GM18951 (cell line): Measurements from ENCODE around the gene SMARCA1.

Experiments used
- POLR2A ChIP-seq: IDR thresholded peaks from 4 replicates; pipeline ENCODE4 v1.6.1; 2011; ENCODE audit warnings: mild to moderate bottlenecking; ENCODE audit not compliant: insufficient read length, insufficient read depth; ENCODE audit errors: extremely low read depth
- in situ Hi-C: fragments of 300-500 bp; cut with MboI; formaldehyde crosslinking; loops from one replicate; pipeline ENCODE4 v1.12.0; 2022; ENCODE audit warnings: low sequenced_read_pairs, mixed read lengths, inconsistent platforms; ENCODE audit not compliant: unreplicated experiment

SMARCA1 gene

DNA sequence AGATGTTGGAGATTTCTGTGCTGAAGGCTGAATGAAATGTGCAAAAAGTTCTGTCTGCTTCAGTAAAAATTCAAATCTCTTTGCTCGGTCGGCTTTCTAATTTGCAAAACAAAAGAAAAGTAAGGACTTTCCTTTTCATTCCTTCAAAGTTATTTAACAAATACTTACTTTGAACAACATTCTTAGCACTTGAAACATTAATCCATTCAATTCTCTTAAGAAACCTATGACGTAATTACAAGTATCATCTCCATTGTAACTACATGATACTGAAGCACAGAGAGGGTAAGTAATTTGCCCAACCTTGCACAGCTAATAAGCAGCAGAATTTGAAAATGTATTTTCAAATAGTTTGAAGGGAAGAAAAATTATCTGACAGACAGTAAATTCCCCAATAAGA lies 6.9 kb downstream of the SMARCA1 start:
- in situ Hi-C loops: no loop called here
- TF ChIP-seq POLR2A: no peak

DNA sequence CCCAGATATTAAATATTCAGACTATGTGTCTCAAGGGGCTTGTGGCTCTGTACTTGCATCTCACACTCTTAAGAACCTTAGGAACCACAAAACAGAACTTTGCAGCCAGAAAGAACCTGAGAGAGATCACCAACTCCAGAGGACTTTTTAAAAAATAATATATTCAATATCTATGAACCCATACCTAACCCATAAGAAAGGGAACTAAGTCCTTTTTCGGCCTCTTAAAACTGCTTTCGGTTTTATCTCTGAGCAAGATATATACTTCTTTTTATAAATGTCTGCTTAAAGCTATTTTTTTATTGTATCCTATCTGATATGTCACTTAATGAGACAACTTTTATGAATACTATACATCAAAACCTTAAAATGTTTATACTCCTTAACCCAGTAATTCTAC lies 10.9 kb downstream of the SMARCA1 start:
- no peak for TF ChIP-seq POLR2A
- in situ Hi-C loops: no loop called here

DNA sequence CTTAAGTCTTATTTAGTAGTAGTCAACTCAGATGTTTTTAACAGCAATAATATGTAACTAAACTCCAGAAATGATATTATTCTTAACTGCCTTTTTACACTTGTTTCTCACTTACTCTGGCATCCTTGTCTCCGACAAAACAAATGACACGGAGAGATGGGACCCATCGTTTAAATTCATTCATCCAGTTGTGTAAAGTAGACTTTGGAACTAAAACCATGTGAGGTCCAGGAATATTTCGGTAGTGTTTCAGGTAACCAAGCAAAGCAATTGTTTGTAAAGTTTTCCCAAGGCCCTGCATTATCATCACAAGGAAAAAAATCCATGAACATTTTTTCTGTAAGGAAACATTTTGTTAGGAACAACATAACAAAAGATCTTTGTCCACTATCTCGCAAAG lies 11.6 kb downstream of the SMARCA1 start:
- in situ Hi-C loops: no loop called here
- no peak for TF ChIP-seq POLR2A

DNA sequence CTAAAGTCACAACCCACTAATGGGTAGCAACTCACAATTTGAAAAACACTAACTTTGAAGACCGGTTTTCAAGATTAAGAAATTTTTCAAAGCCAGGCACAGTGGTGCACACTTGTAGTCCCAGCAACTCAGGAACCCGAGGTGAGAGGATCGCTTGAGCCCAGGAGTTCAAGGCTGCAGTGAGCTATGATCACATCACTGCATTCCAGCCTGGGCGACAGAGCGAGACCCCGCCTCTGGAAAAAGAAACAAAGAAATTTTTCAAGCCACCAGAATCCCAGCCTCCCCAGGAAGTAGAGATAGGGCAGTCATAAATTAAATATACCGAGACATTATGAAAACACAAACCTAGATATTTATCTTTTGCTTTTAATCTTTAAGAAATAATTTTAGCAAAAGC lies 13.0 kb downstream of the SMARCA1 start:
- TF ChIP-seq POLR2A: no peak
- in situ Hi-C loops: no loop called here

DNA sequence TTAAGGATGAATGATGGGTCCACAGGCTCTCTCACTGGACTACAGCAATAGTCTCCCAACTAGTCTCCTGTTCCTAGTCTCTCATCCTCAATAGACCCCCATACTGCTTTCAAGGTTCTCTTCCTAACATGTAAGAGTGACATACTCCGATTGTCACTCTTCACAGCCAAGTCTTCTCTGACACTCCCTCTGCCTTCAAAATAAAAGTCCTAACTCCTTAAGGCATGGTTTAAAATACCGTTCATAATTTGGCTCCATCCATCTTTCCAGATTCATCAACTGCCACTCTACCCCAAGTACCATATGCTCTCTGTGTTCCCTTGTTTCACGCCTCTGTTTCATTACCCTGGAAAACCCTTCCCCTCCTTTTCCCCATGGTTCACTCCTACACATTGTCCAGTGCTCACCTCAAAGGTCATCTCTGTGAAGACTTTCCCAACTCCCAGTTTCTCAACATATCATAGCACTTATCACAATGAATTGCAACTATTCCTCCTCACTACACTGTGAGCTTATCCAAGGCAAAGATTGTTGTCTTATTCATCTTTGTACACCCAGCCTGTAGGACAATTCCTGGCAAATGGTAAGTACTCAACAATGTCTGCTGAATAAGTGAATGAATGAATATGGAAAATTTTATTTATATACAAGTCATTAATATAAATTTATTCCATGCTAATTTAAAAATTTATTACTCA lies 26.0 kb downstream of the SMARCA1 start:
- in situ Hi-C loops: no loop called here
- no peak for TF ChIP-seq POLR2A

DNA sequence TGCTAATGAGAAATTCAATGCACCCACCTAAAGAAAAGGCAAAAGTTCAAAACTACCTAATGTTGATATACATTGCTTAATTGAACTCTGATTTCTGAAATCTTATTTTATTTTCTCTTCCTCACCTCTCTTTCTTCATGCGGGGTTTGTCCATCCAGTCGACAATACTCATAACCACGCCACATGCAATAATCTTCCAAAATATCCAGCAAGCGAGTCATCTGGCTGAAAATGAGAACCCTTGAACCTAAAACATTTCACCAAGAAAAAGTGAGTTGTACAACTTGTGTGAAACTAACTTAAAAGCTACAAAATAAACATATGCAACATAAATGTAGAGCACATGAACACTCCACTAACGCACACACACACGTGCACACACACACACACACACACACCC lies 26.7 kb downstream of the SMARCA1 start:
- TF ChIP-seq POLR2A: no peak
- in situ Hi-C loops: no loop called here

DNA sequence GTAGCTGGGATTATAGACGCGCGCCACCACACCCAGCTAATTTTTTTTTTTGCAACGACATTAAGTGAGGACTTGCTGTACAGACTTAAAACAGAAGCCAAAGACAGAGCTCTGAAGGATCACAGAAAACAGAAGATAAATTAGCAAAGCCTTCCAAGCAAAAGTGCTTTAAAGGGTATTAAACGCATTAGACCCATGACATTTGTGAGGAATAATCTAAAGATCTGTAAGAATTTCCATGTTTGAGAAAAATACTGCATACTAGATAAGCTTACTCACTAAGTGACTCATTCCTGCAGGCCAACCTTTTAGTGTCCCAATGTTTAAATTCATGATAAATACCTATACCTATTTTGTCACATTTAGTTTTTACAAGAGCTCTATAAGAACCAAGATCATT lies 27.4 kb downstream of the SMARCA1 start:
- in situ Hi-C loops: no loop called here
- no peak for TF ChIP-seq POLR2A

DNA sequence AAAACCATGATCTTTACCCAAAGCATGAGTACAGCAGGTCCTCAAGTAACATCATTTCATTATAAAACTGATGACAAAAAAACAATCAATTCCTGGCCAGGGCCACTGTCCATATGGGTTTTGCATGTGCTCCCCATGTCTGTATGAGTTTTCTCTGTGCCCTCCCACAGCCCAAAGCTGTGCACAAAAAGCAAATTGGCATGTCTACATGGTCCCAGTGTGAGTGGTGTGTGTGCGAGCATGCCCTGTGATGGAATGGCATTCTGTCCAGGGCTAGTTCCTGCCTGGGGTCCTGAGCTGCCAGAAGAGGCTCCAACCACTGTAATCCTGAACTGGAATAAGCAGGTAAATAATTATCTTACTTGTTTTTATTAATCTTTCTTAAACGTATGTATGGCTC lies 28.4 kb downstream of the SMARCA1 start:
- TF ChIP-seq POLR2A: no peak
- in situ Hi-C loops: no loop called here

DNA sequence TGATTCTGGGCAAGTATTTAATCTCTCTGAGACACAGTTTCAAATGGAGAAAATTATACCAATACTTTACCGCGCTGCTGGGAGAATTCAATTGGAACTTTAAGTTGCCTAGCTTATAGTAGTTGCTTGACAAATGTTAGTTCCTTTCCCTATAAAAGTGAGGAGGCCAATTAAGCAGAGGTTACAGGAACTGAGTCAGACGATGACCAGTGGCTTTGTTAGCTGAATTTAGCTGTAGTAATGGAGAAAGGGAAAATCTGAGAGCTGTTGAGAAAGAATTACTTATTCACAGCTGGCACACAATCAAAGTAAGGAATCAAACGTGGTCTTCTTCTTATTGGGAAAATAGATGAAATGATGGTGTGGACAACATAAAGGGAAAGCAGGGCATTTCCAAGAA lies 29.6 kb downstream of the SMARCA1 start:
- in situ Hi-C loops: no loop called here
- TF ChIP-seq POLR2A: no peak

DNA sequence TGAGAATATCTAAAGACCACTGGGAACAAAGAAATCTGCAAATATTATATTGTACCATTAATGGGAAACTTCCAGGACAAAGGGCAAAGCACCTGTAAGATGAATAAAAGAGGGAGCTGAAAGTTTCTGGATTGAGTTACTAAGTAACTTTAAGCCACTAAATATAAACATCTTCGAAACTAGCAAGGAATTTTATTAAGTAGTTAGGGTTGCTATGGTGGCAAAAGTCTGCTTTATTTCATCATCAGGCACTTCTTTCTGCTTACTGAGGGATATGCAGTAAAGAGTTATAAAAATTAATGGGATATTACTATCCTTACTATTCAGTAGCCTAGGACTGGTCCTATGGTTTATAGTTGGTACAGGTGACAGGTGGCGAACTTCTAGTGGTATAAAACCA lies 33.0 kb downstream of the SMARCA1 start:
- no peak for TF ChIP-seq POLR2A
- in situ Hi-C loops: no loop called here

DNA sequence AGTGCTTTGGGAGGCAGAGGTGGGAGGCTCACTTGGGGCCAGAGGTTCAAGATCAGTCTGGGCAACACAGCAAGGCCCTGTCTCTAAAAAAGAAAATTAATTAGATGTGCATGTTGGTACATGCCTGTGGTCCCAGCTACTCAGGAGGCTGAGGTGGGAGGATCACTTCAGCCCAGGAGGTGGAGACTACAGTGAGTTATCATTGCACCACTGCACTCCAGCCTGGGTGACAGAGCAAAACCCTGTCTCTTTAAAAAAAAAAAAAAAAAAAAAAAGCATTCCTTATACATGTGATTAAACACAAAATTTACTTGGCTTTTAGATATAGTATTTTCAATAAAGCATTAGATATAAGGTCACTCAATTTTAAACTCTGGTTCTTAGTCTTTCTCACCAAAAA lies 34.9 kb downstream of the SMARCA1 start:
- no peak for TF ChIP-seq POLR2A
- in situ Hi-C loops: no loop called here

DNA sequence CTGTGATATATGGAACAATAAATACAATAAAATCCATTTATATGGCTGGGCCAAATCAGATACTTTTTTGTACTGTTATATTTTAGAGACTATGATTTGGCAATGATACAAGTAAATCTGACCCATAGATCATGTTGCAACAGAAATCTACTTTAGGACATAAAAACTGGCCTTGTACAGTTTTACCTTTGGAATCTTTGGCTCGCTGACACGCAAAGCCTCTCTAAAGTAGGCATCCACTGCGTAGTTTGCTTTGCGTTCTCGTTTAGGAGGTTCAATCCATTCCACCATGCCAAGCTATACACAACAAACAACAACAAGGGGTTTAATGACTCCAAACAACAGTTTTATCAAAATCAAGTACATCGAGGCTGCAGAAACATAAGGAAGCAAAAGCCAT lies 42.4 kb downstream of the SMARCA1 start:
- in situ Hi-C loops: no loop called here
- TF ChIP-seq POLR2A: no peak

DNA sequence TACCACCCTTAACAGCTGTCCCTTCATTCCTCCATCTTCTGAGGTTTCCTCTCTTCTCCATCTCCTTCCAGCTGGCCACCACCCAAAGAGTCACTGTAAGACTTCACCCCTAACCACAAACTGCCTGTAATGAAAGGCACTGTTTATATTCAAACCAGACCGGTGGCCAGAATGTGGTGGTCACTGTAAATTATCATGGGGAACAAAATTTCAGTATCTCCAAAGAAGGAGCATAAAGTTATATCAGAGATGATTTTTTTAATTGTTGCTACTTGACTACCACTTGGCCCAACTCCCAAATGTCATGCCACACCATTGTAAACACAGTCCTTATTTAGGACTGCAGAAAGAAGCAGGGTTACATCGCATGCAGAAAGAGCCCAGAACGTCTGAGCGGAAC lies 44.8 kb downstream of the SMARCA1 start:
- in situ Hi-C loops: no loop called here

DNA sequence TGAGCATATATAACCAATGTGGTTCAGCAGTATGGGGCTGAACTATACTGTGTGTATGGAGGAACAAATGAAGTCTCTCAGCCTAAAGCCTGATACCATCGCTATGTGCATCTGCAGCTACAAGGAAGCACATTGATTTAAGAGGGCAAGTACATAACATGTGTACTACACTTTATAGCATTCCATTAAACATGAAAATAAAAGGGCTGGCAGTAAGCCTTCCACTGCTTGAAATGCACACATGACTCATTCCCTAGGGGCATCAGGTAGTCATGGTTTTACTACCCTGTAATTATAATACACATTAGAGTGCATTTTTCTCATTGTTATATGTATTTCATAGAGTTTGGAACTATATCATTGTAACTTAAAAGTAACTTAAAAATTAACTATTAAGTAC lies 51.2 kb downstream of the SMARCA1 start:
- TF ChIP-seq POLR2A: no peak
- in situ Hi-C loops: no loop called here

More for the DNA sequence above, 44.8 kb downstream of the SMARCA1 start:
- TF ChIP-seq POLR2A: no peak

DNA sequence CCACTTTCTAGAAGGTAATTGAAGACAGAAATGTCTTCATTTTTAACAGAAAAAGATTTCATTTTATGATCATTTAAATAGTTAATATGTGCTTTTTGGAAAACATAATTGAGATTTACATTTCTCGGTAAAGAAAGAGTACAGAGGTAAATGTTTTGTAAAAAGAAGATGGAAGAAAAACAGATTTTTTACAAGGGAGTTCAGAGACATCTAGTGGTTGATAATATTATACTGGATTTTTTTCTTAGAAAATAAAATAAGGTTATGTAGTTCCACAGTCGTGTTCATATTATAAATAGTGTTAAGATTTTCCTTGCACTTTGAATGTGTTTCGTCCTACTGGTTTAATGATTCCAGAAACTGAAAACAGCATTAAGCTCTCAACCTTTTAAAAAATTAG lies 60.6 kb downstream of the SMARCA1 start:
- in situ Hi-C loops: no loop called here

More for the DNA sequence above, 60.6 kb downstream of the SMARCA1 start:
- TF ChIP-seq POLR2A: no peak
